HFF-Myc (cell line): ENCODE results near the gene SLC27A1.

Source experiments
- DNase-seq: peaks from one replicate; pipeline ENCODE4 v3.0.0-alpha.2; 2011; ENCODE audit warnings: low read depth; ENCODE audit errors: extremely low read depth
- H3K4me3 ChIP-seq: replicated peaks from 2 replicates; pipeline ENCODE4 v1.5.1; 2011; ENCODE audit warnings: low read depth, mild to moderate bottlenecking, control low read depth, low read length
- CTCF ChIP-seq: IDR thresholded peaks from 2 replicates; pipeline ENCODE4 v1.5.1; 2012; ENCODE audit warnings: mild to moderate bottlenecking, low read depth, low read length, control low read depth; ENCODE audit errors: missing control alignments

Gene SLC27A1

DNA sequence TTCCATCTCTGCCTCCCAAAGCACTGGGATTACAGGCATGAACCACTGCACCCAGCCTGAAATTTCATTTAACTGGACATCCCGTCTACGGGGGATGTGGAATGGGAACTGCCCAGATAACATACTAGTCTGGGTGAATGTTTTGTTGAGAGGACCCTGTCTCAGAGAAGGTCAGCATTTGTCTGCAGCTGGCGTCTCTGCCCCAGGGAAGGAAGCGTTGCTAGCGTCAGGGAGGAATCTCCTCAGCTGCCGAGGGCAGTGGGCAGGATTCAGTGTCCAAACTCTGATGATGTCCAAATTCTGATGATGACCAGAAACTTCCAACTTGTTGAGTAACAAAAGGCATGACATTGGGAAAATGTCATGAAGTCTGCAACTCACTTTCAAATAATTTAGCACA is 12.7 kb upstream of the SLC27A1 start:
- TF ChIP-seq CTCF, result no peak
- DNase-seq, result no peak
- H3K4me3 ChIP-seq, result no peak overlapping the region

- DNase-seq, result no peak
- no peak for TF ChIP-seq CTCF
- no peak overlapping the region for H3K4me3 ChIP-seq
These were observed 11.4 kb upstream of the SLC27A1 start for GRCh38 chr19:17458970-17459369.

GRCh38 chr19:17460372-17461230 is 9.7 kb upstream of the SLC27A1 start, which contains the start of gene NXNL1:
TSS of gene NXNL1 (minus strand) at chr19:17460926. CDS start at chr19:17460869, 57 bp downstream.
- TF ChIP-seq CTCF, result no peak
- DNase-seq, result no peak
- H3K4me3 ChIP-seq, result no peak within 1 kb of the TSS

GRCh38 chr19:17466487-17466850 is 3.9 kb upstream of the SLC27A1 start:
- no peak overlapping the region for H3K4me3 ChIP-seq
- no peak for DNase-seq
- no peak for TF ChIP-seq CTCF

DNA sequence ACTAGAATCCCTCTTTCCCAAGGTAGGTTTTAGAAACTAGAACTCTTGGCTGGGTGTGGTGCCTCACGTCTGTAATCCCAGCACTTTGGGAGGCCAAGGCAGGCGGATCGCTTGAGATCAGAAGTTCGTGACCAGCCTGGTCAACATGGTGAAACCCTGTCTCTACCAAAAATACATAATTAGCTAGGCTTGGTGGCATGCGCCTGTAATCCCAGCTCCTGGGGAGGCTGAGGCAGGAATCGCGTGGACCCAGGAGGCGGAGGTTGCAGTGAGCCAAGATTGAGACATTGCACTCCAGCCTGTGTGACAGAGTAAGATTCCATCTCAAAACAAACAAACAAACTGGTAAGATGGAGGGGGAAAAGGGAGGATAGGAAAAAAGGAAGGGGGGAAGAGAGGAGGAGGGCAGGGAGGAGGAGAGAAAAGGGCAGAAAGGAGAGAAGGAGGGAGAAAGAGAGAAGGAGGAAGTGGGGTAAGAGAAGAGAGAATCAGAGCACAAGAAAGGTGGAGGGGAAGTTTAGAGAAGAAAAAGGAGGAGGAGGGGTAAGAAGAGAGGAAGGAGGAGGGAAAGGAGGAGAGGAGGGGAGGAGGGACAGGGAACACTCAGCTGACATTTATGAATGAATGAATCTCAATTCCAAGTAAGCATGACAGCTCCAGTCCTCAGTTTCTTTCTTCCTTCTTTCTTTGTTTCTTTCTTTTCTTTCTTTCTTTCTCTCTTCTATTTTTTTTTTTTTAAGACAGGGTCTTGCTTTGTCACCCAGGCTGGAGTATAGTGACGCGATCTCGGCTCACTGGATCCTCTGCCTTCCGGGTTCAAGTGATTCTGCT is 2.6 kb upstream of the SLC27A1 start:
- no peak overlapping the region for H3K4me3 ChIP-seq
- TF ChIP-seq CTCF, result no peak
- no peak for DNase-seq

- no peak for TF ChIP-seq CTCF
- H3K4me3 ChIP-seq, result peak overlapping the region; percentile 55
- DNase-seq, result no peak
These were observed 1.8 kb upstream of the SLC27A1 start for GRCh38 chr19:17468302-17469091.
